MCF 10A (cell line): Measurements from ENCODE around the gene NPW. TPM values are rescaled to one million over a fixed set of nuclear protein-coding genes. Genes with fewer than 3 reads are reported as not detected.
A peak's percentile ranks its signal among the peaks of the same experiment; 100 is the strongest.

Experiments used
- BruUV-seq: library from RNA; stranded (reverse); fragments of 400-500 nt; replicated peaks from 2 replicates; lab custom pipeline; 2021; lab: Mats Ljungman, UMichigan
- CTCF ChIA-PET: fragments of 300-600 bp; sonication (Branson Sonifier 250); formaldehyde crosslinking; extraction: SDS; loops from one replicate; lab custom pipeline; 2021; ENCODE audit warnings: antibody characterized with exemption, inconsistent platforms; lab: Yijun Ruan, JAX
- POLR2A ChIA-PET: fragments of 300-600, 350-650 bp; sonication (Branson Sonifier 250); formaldehyde crosslinking; extraction: SDS; loops from one replicate; lab custom pipeline; 2020; ENCODE audit warnings: antibody characterized with exemption, inconsistent platforms; lab: Yijun Ruan, JAX
- DNase-seq: peaks from one replicate; pipeline ENCODE4 v3.0.0-alpha.2; 2018; ENCODE audit not compliant: unreplicated experiment
- H3K27ac Mint-ChIP-seq: one replicate; pipeline ENCODE4 v1.8.0; 2022; ENCODE audit warnings: mild to moderate bottlenecking, low read depth, mixed read lengths; ENCODE audit not compliant: unreplicated experiment
- H3K27me3 Mint-ChIP-seq: one replicate; pipeline ENCODE4 v1.8.0; 2022; ENCODE audit warnings: mixed read lengths; ENCODE audit not compliant: insufficient read depth, unreplicated experiment
- H3K36me3 Mint-ChIP-seq: one replicate; pipeline ENCODE4 v1.8.0; 2022; ENCODE audit warnings: mild to moderate bottlenecking, moderate library complexity, mixed read lengths; ENCODE audit not compliant: insufficient read depth, unreplicated experiment
- H3K4me1 Mint-ChIP-seq: one replicate; pipeline ENCODE4 v1.8.0; 2022; ENCODE audit warnings: mixed read lengths; ENCODE audit not compliant: insufficient read depth, unreplicated experiment
- H3K4me3 Mint-ChIP-seq: one replicate; pipeline ENCODE4 v1.8.0; 2022; ENCODE audit warnings: mild to moderate bottlenecking, moderate library complexity, mixed read lengths; ENCODE audit not compliant: unreplicated experiment
- H3K9me3 Mint-ChIP-seq: one replicate; pipeline ENCODE4 v1.8.0; 2022; ENCODE audit warnings: mixed read lengths; ENCODE audit not compliant: unreplicated experiment
- intact Hi-C: fragments of 100-400 bp; cut with micrococcal nuclease; formaldehyde crosslinking; loops from 2 replicates; pipeline ENCODE4 v1.14.1; 2022
- total RNA-seq: library from RNA; stranded (reverse); gene quantifications from 2 replicates; pipeline ENCODE4 v1.2.3, GENCODE V29; 2022
- TF ChIP-seq, protein P1 (sequence below): fragments of 200-600 bp; IDR thresholded peaks from one replicate; pipeline ENCODE4 v1.8.0; 2022; ENCODE audit warnings: antibody characterized with exemption, mild to moderate bottlenecking; ENCODE audit not compliant: unreplicated experiment

The NPW gene
- total RNA-seq, 1 experiment from 2014 or later = 4.9 TPM

DNA sequence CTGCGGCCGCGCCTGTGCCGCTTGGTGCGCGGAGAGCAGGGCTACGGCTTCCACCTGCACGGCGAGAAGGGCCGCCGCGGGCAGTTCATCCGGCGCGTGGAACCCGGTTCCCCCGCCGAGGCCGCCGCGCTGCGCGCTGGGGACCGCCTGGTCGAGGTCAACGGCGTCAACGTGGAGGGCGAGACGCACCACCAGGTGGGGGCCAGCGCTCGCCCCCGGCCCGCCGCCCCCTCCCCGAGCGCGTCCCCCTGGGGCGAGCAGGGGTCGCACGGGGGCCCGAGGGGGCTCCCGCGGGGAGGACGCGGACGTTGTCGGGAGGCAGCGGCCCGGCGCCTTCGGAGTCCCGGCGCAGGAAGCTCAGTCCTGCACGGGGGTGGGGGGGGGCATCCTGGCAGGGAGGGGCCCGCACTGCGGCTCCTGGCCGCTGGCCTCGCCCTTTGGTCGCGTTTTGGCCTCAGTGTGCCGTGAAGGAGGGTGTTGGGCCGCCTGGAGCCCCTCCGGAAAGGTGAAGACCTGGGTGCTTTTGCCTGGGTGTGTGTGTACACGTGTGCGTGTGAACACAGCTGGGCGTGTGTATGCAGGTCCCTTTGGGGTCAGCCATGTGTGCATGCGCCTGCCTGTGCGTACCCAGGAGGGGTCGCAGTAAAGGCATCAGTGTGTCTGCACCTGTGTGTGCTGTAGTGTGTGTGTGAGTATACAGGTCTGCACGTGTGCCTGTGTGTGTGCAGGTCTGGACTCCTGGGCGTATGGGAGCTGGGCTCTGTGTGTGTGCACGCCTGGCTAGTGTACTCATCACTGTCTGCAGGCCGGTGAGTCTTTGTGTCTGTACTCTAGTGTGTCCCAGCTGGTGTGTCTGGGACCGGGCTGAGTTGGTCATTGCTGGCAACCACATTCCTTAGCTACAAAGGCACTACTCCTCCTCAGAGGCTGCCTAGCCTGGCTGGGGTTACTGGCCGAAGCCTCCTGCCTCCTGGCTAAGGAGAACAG is 7.7 kb downstream of the NPW start:
- Mint-ChIP-seq H3K27me3 (no peaks in the 10 kb centered on the region), H3K36me3 (peaks cover 12% of the 10 kb centered on the region), H3K4me3 (peak overlapping the region; percentile 70), H3K27ac (no peak overlapping the region), H3K9me3 (no peaks in the 10 kb centered on the region), H3K4me1 (peaks cover 9% of the 10 kb centered on the region)
- BruUV-seq = no TSS peak
- DNase-seq = no peak
- intact Hi-C loops = no loop called here
- POLR2A ChIA-PET = interaction anchor here (0.6 to 2.6 kb wide), 10 partner anchors 14 to 136 kb away, joined by 3 to 11 read pairs (median 4); partner anchors contain the start of genes NTHL1, TBL3 and TSC2
- CTCF ChIA-PET = interaction anchor here (0.6 to 2.0 kb wide), 6 partner anchors 10 to 113 kb away, joined by 3 to 9 read pairs (median 3); no protein-coding TSS in a partner anchor
- TF ChIP-seq, protein P1, sequence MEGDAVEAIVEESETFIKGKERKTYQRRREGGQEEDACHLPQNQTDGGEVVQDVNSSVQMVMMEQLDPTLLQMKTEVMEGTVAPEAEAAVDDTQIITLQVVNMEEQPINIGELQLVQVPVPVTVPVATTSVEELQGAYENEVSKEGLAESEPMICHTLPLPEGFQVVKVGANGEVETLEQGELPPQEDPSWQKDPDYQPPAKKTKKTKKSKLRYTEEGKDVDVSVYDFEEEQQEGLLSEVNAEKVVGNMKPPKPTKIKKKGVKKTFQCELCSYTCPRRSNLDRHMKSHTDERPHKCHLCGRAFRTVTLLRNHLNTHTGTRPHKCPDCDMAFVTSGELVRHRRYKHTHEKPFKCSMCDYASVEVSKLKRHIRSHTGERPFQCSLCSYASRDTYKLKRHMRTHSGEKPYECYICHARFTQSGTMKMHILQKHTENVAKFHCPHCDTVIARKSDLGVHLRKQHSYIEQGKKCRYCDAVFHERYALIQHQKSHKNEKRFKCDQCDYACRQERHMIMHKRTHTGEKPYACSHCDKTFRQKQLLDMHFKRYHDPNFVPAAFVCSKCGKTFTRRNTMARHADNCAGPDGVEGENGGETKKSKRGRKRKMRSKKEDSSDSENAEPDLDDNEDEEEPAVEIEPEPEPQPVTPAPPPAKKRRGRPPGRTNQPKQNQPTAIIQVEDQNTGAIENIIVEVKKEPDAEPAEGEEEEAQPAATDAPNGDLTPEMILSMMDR = no peak

- no peaks in the 10 kb centered on the region for H3K27me3 Mint-ChIP-seq
- peaks cover 7% of the 10 kb centered on the region for H3K36me3 Mint-ChIP-seq
- H3K4me1 Mint-ChIP-seq = peaks cover under 1% of the 10 kb centered on the region
- TF ChIP-seq, protein P1 = no peak
- no peak for DNase-seq
- no TSS peak for BruUV-seq
- intact Hi-C loops = no loop called here
- H3K4me3 Mint-ChIP-seq = peak overlapping the region; percentile 70
- ChIA-PET CTCF (interaction anchor here (0.6 to 1.1 kb wide), 4 partner anchors 11 to 20 kb away, joined by 3 read pairs; no protein-coding TSS in a partner anchor), POLR2A (interaction anchor here (0.6 to 2.6 kb wide), 6 partner anchors 13 to 132 kb away, joined by 3 to 11 read pairs (median 4); partner anchors contain the start of genes NTHL1, TBL3 and TSC2)
- no peak overlapping the region for H3K27ac Mint-ChIP-seq
- no peaks in the 10 kb centered on the region for H3K9me3 Mint-ChIP-seq
Observed at GRCh38 chr16:2028146-2028545, 8.6 kb downstream of the NPW start.

DNA sequence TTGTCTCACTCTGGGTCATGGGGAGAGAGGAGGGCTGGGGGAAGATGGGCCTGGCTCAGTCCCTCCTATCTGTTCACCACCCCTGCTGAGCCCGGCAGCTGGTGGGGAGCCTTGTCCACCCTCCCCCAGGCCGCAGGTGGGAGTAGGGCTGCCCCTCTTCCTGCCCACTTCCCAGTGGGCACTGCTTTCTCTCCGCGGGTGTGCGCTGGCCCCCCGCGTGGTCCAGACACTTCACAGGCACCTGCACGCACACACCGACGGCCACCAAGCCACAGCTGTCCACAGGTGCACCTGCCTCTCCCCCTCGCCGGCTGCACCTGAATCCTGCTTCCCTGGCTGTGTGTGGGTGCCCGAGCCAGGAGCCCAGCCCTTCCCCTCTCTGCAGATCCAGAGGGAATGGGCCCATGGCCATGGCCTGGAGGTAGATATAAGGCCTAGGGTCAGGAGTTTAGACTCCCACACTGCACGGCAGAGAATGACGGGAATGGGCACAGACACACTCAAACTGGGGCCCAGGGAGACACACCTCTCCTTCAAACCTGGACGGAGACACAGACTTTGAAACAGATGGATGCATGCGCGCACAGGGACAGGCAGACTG is 9.1 kb downstream of the NPW start:
- intact Hi-C loops = no loop called here
- peaks cover 7% of the 10 kb centered on the region for H3K36me3 Mint-ChIP-seq
- no peaks in the 10 kb centered on the region for H3K9me3 Mint-ChIP-seq
- no peak overlapping the region for H3K4me3 Mint-ChIP-seq
- DNase-seq = no peak
- no peaks in the 10 kb centered on the region for H3K4me1 Mint-ChIP-seq
- no peaks in the 10 kb centered on the region for H3K27me3 Mint-ChIP-seq
- no TSS peak for BruUV-seq
- ChIA-PET POLR2A (interaction anchor here (2.0 to 2.6 kb wide), 2 partner anchors 19 to 21 kb away, joined by 5 to 11 read pairs; partner anchors contain the start of genes NTHL1 and TSC2), CTCF (interaction anchor here (1.1 kb wide), 1 partner anchor 18 kb away, joined by 3 read pairs; no protein-coding TSS in a partner anchor)
- no peak overlapping the region for H3K27ac Mint-ChIP-seq
- TF ChIP-seq, protein P1 = no peak
